ENCODE results near the gene LRTM1. TPM values are rescaled to one million over a fixed set of nuclear protein-coding genes. Genes with fewer than 3 reads are reported as not detected.

The LRTM1 gene
- total RNA-seq, 2 experiments from 2014 or later = not detected

- Mint-ChIP-seq H3K36me3 (no peaks in the 10 kb centered on the region), H3K9me3 (ENCODE audit: low read depth) (no peaks in the 10 kb centered on the region), H3K27ac (no peak overlapping the region), H3K4me3 (no peak overlapping the region), H3K27me3 (no peaks in the 10 kb centered on the region), H3K4me1 (no peaks in the 10 kb centered on the region)
- DNase-seq = no peak
- ATAC-seq = no peak
- CTCF ChIA-PET = no interaction called here
Measured at GRCh38 chr3:54873059-54874010, 54.5 kb downstream of the LRTM1 start.

GRCh38 chr3:54871867-54872266 is 56.0 kb downstream of the LRTM1 start:
- Mint-ChIP-seq H3K9me3 (ENCODE audit: low read depth) (no peaks in the 10 kb centered on the region), H3K36me3 (no peaks in the 10 kb centered on the region), H3K4me3 (no peak overlapping the region), H3K27ac (no peak overlapping the region), H3K4me1 (no peaks in the 10 kb centered on the region), H3K27me3 (no peaks in the 10 kb centered on the region)
- DNase-seq (no peak), ATAC-seq (no peak)
- CTCF ChIA-PET = no interaction called here

GRCh38 chr3:54870423-54870822 is 57.4 kb downstream of the LRTM1 start:
- no peak overlapping the region for H3K4me3 Mint-ChIP-seq
- no peaks in the 10 kb centered on the region for H3K4me1 Mint-ChIP-seq
- CTCF ChIA-PET = no interaction called here
- no peaks in the 10 kb centered on the region for H3K36me3 Mint-ChIP-seq
- DNase-seq (no peak), ATAC-seq (no peak)
- no peaks in the 10 kb centered on the region for H3K9me3 Mint-ChIP-seq (ENCODE audit: low read depth)
- H3K27ac Mint-ChIP-seq = no peak overlapping the region
- H3K27me3 Mint-ChIP-seq = no peaks in the 10 kb centered on the region

Measured in activated CD8-positive, alpha-beta memory T cell treated with anti-CD3 and anti-CD28 coated beads, Interleukin-2, amount 10 ng/mL, durations not matched to agents 7 days and 5 days (primary cell).